Breast epithelium (tissue), 4 donors: ENCODE data around the gene ADAMTS8. TPM values are rescaled to one million over a fixed set of nuclear protein-coding genes. Genes with fewer than 3 reads are reported as not detected.

Experiments
- DNase-seq, 2 donors: peaks; one replicate each; pipeline ENCODE4 v3.0.0-alpha.2; 2019; ENCODE audit warnings: low spot score in 2 of 2
- H3K27ac ChIP-seq, 2 donors: fragments of 200-600 bp; sonication (generic) in 1 of 2; one replicate each; pipeline ENCODE4 v1.5.1; 2016 to 2019; ENCODE audit warnings: mild to moderate bottlenecking in 1 of 2
- H3K27me3 ChIP-seq, 2 donors: fragments of 200-600 bp; sonication (generic) in 1 of 2; one replicate each; pipeline versions ENCODE4 v1.5.1 to v1.6.0; 2017 to 2019; ENCODE audit warnings: control low read depth in 1 of 2, mild to moderate bottlenecking in 1 of 2
- H3K36me3 ChIP-seq: fragments of 200-600 bp; one replicate; pipeline ENCODE4 v1.5.1; 2019
- H3K4me1 ChIP-seq, 2 donors: fragments of 200-600 bp; sonication (generic); one replicate each; pipeline ENCODE4 v1.5.1; 2016 to 2019; ENCODE audit warnings: control low read depth in 1 of 2
- H3K4me3 ChIP-seq, 3 donors: fragments of 200-600 bp; sonication (generic); 1 replicate in 2 of 3; 2 replicates in 1 of 3; pipeline ENCODE4 v1.5.1; 2016 to 2019; ENCODE audit warnings: mild to moderate bottlenecking in 3 of 3, moderate library complexity in 2 of 3
- H3K9me3 ChIP-seq, 2 donors: fragments of 200-600 bp; sonication (generic) in 1 of 2; one replicate each; pipeline ENCODE4 v1.5.1; 2016 to 2019; ENCODE audit warnings: control low read depth in 1 of 2
- CTCF ChIP-seq, 3 donors: fragments of 450-650 bp; IDR thresholded peaks; one replicate each; pipeline ENCODE4 v1.5.1; 2016 to 2017; ENCODE audit warnings: antibody characterized with exemption in 3 of 3, mild to moderate bottlenecking in 3 of 3, moderate library complexity in 3 of 3
- POLR2A ChIP-seq: fragments of 450-650 bp; IDR thresholded peaks from one replicate; pipeline ENCODE4 v1.6.1; 2016; ENCODE audit warnings: antibody characterized with exemption, mild to moderate bottlenecking, moderate library complexity
- POLR2AphosphoS5 ChIP-seq, 3 donors: sonication (generic); formaldehyde crosslinking; IDR thresholded peaks; one replicate each; pipeline ENCODE4 v1.6.1; 2017; ENCODE audit warnings: antibody characterized with exemption in 3 of 3
- intact Hi-C: fragments of 100-400 bp; cut with DNase I; formaldehyde crosslinking; loops from one replicate; pipeline ENCODE4 v1.15.1; 2023; ENCODE audit warnings: low total_unique reads
- total RNA-seq, 3 donors: library from RNA; depleted of rRNA; stranded (reverse); fragments of >200 nt; gene quantifications; one replicate each; pipeline ENCODE4 v1.1.0, GENCODE V29; 2016

Gene ADAMTS8
- total RNA-seq, 3 donors from 2014 or later: 0.32 to 2.0 (median 0.44) TPM

- H3K9me3 ChIP-seq: no peaks in the 10 kb centered on the region
- H3K36me3 ChIP-seq: no peaks in the 10 kb centered on the region
- no peaks in the 10 kb centered on the region for H3K27me3 ChIP-seq
- H3K4me1 ChIP-seq: no peaks in the 10 kb centered on the region
- no peak for DNase-seq
- no peak for TF ChIP-seq POLR2AphosphoS5 (IDR thresholded peaks at IDR 0.05)
- TF ChIP-seq CTCF (IDR thresholded peaks at IDR 0.05): no peak
- no peak for TF ChIP-seq POLR2A
- no peak overlapping the region for H3K27ac ChIP-seq
- intact Hi-C loops: no loop called here
- no peak overlapping the region for H3K4me3 ChIP-seq
Observed at GRCh38 chr11:130413405-130414106, 14.9 kb downstream of the ADAMTS8 start.

DNA sequence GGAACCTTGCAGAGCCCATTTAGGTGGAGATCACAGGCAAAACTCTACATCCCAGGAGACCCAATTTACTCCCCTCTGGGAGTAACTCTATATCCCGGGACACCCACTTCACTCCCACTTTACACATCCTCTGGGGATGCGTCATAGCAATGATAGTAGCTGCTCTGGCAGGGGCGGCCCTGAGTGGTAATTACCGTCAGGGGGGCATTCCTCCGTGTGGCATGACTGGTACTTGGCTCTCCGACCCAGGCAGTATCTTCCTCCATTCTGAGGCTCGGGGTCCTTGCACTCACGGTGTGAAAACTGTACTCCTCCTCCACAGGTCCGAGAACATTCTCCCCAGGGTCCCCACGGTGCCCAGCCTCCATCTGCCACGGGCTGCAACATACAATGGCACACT is 17.2 kb downstream of the ADAMTS8 start:
- Histone ChIP-seq H3K27ac (no peak overlapping the region), H3K4me1 (no peaks in the 10 kb centered on the region), H3K4me3 (no peak overlapping the region), H3K27me3 (no peaks in the 10 kb centered on the region), H3K36me3 (no peaks in the 10 kb centered on the region), H3K9me3 (no peaks in the 10 kb centered on the region)
- TF ChIP-seq POLR2A (no peak), CTCF (IDR thresholded peaks at IDR 0.05) (no peak), POLR2AphosphoS5 (IDR thresholded peaks at IDR 0.05) (no peak)
- DNase-seq: no peak
- intact Hi-C loops: no loop called here

DNA sequence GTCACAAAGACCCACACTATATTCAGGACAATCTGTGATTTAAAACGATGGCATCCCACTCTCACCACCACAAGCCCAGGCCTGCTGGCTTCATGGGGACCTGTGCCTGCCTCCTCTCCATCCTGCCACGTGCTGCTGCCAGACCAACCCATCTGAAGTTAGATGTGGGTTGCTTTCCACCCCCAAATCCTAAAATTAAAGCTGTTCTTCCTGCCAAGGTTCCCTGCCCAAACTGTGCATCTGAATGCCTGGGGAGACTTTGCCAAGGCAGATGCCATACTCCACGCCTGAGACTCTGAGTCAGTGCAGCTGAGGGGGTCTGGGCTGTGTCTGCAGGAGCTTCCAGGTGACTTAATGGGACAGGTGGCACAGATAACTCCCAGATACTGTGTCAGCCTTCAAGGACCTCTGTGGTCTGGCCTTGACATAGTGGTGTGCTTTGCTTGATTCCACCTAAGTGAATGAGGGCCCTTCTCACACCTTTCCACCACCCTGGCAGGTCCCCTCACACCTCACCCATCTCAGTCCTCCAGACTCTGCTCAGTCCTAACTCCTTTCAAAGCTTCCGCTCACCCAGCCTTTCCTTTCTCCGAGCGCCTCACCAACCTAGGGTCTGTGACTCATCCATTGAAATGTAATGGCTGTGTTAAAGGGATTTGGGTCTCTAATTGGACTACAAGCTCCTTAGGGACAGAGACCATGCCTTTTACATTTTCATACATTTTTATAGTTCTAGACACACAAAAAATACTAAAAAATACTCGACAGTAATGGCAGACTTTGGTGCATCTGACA is 18.6 kb downstream of the ADAMTS8 start:
- intact Hi-C loops: no loop called here

DNA sequence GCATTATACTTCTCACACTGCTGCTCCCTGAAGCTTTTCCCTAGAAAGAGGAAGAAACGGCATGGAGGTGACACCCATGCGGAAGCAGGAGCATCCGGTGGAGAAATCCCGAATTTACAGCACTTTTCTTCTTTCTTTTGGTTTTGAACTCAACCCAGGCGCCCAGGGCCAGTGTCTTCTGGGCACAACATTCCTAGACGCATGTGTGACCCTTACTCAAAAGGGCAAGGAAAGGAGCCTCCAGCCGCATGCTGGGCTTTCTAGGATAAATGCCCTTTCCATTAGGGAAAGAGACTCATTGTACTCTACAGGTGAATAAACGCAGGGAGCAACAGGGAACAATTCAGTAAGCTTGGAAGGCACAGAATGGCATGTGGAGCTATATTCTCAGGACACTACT is 19.5 kb downstream of the ADAMTS8 start:
- Histone ChIP-seq H3K27ac (no peak overlapping the region), H3K4me3 (no peak overlapping the region), H3K36me3 (no peaks in the 10 kb centered on the region), H3K4me1 (no peaks in the 10 kb centered on the region), H3K27me3 (no peaks in the 10 kb centered on the region), H3K9me3 (no peaks in the 10 kb centered on the region)
- intact Hi-C loops: no loop called here
- DNase-seq: no peak
- TF ChIP-seq POLR2A: no peak

More for the DNA sequence above, 18.6 kb downstream of the ADAMTS8 start:
- Histone ChIP-seq H3K36me3 (no peaks in the 10 kb centered on the region), H3K27ac (no peak overlapping the region), H3K4me1 (no peaks in the 10 kb centered on the region), H3K9me3 (no peaks in the 10 kb centered on the region), H3K27me3 (no peaks in the 10 kb centered on the region), H3K4me3 (no peak overlapping the region)
- DNase-seq: no peak
- TF ChIP-seq CTCF (IDR thresholded peaks at IDR 0.05) (no peak), POLR2AphosphoS5 (IDR thresholded peaks at IDR 0.05) (no peak), POLR2A (no peak)

DNA sequence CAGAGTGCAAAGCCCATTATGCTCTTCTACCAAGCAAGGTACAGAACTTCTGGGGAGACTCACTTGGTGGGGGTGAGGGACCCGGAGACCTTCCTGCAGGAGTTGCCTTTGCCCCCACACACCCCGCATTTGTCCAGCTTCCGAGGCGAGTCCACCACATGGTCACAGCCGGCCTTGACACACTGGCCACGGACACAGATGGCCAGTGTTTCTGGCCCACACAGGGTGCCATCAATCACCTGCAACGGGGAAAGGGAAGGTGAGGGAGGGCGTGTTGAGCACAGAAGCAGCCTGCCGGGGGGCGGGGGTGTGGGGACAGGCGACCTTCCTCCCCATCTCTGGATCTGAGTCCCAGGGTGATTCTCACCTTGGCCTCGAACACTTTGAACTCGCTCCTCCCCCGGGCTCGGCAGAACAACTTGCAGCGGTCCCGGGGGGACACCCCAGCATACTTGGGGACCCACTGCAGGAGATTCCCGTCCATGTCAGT is 20.0 kb downstream of the ADAMTS8 start:
- intact Hi-C loops: no loop called here
- TF ChIP-seq POLR2AphosphoS5 (IDR thresholded peaks at IDR 0.05): no peak
- no peak for TF ChIP-seq POLR2A
- TF ChIP-seq CTCF (IDR thresholded peaks at IDR 0.05): no peak
- H3K27ac ChIP-seq: no peak overlapping the region

More for the DNA sequence above, 20.0 kb downstream of the ADAMTS8 start:
- Histone ChIP-seq H3K4me3 (no peak overlapping the region), H3K27me3 (no peaks in the 10 kb centered on the region), H3K36me3 (no peaks in the 10 kb centered on the region), H3K9me3 (no peaks in the 10 kb centered on the region), H3K4me1 (no peaks in the 10 kb centered on the region)
- DNase-seq: no peak
